ENCODE results near the gene ARHGAP6.

- no peak for TF ChIP-seq YY1 (IDR thresholded peaks at IDR 0.05; ENCODE audit: extremely low read depth, insufficient replicate concordance, low read depth, low read length)
- no peak for TF ChIP-seq FOSL1 (IDR thresholded peaks at IDR 0.05; ENCODE audit: low read depth)
- TF ChIP-seq CTCF (IDR thresholded peaks at IDR 0.05 in 2 of 3, conservative IDR thresholded peaks at IDR 0.05 in 1 of 3; ENCODE audit: borderline replicate concordance in 1 of 3, insufficient read depth in 1 of 3, low read depth in 2 of 3, low read length in 2 of 3) = no peak
- TF ChIP-seq EZH2 (IDR thresholded peaks at IDR 0.05) = no peak
Measured at GRCh38 chrX:11146411-11146810, 519.3 kb downstream of the ARHGAP6 start.

Data from HCT116 (cell line).